ENCODE measurements around the gene GINS2. TPM values are rescaled to one million over a fixed set of nuclear protein-coding genes. Genes with fewer than 3 reads are reported as not detected.

The GINS2 gene
- total and polyA plus RNA-seq, 8 donors: 0.37 to 1.9 (median 0.79) TPM

DNA sequence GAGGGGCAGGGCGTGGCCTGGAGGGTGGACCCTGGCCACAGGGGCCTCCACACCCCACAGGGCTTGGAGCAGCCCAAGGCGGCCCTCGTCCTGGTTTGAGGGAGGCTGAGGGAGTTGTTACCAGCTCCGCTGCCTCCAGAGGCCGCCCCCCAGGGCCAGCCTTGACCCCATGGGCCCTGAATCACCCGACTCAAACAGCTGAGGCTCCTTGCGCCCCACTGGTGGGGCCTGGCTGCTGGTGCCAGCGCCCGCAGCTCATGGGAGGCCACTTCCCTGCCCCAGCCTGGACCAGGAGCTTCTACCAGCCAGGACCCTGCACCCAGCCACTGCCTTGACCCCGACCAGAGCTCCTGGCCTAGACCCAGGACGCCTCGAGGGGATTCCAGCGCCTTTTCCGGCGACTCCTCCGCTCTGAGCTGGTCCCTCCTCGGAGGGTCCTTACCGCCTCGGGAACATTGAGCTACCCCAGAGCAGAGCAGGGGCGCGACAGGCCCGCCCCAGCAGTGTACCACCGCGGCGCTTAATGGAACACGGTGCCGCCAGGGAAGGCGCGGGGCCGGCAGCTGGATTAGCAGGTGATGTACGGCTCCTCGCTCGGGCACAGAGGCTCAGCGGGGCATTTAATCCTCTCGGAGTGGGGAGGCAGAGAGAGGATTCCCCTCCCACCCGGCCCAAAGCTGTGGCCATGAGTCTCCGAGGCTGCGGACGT is 38.5 kb downstream of the GINS2 start:
- Histone ChIP-seq H3K27ac (no peak overlapping the region), H3K36me3 (peaks cover 0 to 29% (median 8%) of the 10 kb centered on the region in 3 donors), H3K27me3 (no peaks in the 10 kb centered on the region), H3K9me3 (no peaks in the 10 kb centered on the region), H3K4me1 (peaks cover 0 to 3% (median 0%) of the 10 kb centered on the region in 3 donors), H3K4me3 (no peak overlapping the region)
- TF ChIP-seq, protein P1, sequence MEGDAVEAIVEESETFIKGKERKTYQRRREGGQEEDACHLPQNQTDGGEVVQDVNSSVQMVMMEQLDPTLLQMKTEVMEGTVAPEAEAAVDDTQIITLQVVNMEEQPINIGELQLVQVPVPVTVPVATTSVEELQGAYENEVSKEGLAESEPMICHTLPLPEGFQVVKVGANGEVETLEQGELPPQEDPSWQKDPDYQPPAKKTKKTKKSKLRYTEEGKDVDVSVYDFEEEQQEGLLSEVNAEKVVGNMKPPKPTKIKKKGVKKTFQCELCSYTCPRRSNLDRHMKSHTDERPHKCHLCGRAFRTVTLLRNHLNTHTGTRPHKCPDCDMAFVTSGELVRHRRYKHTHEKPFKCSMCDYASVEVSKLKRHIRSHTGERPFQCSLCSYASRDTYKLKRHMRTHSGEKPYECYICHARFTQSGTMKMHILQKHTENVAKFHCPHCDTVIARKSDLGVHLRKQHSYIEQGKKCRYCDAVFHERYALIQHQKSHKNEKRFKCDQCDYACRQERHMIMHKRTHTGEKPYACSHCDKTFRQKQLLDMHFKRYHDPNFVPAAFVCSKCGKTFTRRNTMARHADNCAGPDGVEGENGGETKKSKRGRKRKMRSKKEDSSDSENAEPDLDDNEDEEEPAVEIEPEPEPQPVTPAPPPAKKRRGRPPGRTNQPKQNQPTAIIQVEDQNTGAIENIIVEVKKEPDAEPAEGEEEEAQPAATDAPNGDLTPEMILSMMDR (IDR thresholded peaks at IDR 0.05): no peak
- DNase-seq: peak in 2 of 6 donors; percentile 50 to 80
- WGBS, 2 donors: 90 to 94% methylated on average over 39 of the region's 39 CpGs
- intact Hi-C loops (cut with DNase I): no loop called here
- ATAC-seq: no peak
- no peak for FAIRE-seq

DNA sequence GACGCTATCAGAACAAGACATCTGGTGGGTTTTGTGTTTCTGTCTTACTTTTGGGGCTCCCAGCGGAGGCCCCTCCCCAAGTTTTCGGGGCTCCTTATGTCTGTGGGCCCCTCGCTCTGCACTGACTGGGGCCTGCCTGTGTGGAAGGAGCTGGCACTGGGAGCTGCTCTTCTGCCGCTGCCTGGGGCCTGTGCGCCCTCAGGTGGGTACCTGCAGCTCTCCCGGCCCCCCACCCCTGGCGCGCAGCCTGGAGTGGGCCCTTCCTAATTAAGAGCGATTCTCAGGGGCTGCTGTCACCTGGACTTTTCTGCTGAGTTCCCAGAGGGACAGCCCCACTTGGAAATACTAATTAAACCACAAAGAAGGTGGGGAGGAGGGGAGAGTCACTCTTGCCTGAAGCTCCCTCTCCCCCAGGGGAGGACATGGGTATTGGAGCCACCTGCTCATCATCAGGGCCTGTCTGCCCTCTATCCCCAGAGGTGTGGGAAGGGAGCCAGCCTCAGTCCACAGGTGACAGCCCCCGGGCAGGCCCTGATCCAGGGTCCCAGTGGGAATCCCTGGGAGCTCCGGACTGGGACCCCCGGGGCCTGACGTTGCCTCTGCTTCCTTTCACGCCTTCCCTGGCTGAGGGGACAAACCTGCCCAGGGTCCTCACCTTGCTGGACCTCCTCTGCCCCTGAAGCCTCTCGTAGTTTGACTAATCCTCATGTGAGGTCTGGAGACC is 39.2 kb downstream of the GINS2 start:
- Histone ChIP-seq H3K27me3 (no peaks in the 10 kb centered on the region), H3K27ac (no peak overlapping the region), H3K4me1 (peaks cover 0 to 3% (median 0%) of the 10 kb centered on the region in 3 donors), H3K4me3 (no peak overlapping the region), H3K36me3 (peaks cover 0 to 22% (median 3%) of the 10 kb centered on the region in 3 donors), H3K9me3 (no peaks in the 10 kb centered on the region)
- intact Hi-C loops (cut with DNase I): no loop called here
- DNase-seq (peak in 2 of 6 donors; percentile 41 to 74), FAIRE-seq (no peak), ATAC-seq (no peak)
- TF ChIP-seq, protein P1 (IDR thresholded peaks at IDR 0.05): no peak
- 78 to 79% methylated on average over 16 of the region's 16 CpGs for WGBS, 2 donors

DNA sequence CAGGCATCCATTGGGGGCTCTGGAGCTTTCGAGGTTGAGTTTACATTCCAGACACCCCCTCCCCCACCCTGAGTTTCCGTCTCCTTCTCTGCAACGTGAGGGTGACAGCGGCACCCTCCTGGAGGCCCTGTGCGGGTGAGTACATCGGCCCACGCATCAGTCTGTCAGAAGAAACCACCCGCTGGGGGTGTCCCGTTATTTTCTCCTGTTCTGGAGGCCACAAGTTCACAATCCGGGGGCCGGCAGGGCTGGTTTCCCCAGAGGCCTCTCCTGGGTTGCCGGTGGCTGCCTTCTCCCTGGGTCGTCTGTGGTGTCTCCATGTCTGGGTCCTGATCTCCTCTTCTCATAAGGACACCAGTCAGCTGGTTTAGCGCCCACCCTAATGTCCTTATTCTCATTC is 39.9 kb downstream of the GINS2 start:
- no peaks in the 10 kb centered on the region for H3K9me3 ChIP-seq
- intact Hi-C loops (cut with DNase I): no loop called here
- FAIRE-seq (no peak), DNase-seq (peak in 2 of 6 donors; percentile 21 to 47), ATAC-seq (no peak)
- no peak overlapping the region for H3K27ac ChIP-seq
- H3K4me3 ChIP-seq: no peak overlapping the region
- TF ChIP-seq, protein P1 (IDR thresholded peaks at IDR 0.05): no peak
- H3K36me3 ChIP-seq: peaks cover 0 to 14% (median 0%) of the 10 kb centered on the region in 3 donors
- no peaks in the 10 kb centered on the region for H3K27me3 ChIP-seq
- peaks cover 0 to 3% (median 0%) of the 10 kb centered on the region in 3 donors for H3K4me1 ChIP-seq
- 82 to 85% methylated on average over 14 of the region's 14 CpGs for WGBS, 2 donors

DNA sequence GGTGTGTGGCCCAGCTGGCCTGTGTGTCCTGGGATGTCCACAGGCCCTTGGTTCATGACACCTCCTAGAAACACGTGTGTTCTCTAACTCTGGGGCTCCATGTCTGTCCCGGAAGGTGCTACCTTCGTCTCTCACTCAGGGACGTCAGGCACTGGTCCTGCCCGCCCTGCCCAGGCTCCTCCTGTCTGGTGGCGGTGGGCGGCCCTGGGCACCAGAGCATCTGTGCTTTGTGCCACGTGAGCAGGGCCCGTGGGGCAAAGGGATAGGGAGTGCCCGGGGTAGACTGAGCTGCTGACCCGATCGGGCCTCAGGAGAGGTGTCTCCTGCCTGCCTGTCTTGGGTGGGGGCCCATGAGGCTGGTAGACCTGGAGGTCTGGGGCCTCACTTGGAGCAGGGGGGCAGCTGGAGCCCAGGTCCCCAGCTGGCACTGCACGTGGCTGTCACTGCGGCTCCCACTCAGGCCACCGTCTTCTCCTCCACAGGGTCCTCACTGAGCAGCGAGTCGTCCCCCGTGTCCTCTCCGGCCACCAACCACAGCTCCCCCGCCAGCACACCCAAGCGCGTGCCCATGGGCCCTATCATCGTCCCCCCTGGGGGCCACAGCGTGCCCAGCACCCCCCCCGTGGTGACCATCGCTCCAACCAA is 40.6 kb downstream of the GINS2 start:
- WGBS, 2 donors: 85 to 86% methylated on average over 26 of the region's 26 CpGs
- Histone ChIP-seq H3K27ac (no peak overlapping the region), H3K4me3 (no peak overlapping the region), H3K36me3 (peaks cover 0 to 11% (median 0%) of the 10 kb centered on the region in 3 donors), H3K4me1 (peaks cover 0 to 3% (median 0%) of the 10 kb centered on the region in 3 donors), H3K27me3 (no peaks in the 10 kb centered on the region), H3K9me3 (no peaks in the 10 kb centered on the region)
- no peak for ATAC-seq
- peak in 2 of 6 donors; percentile 35 to 79 for DNase-seq
- FAIRE-seq: no peak
- intact Hi-C loops (cut with DNase I): no loop called here
- TF ChIP-seq, protein P1 (IDR thresholded peaks at IDR 0.05): no peak

All from pancreas (tissue), 10 donors.